ENCODE measurements around the gene PITPNC1.
"Not testable (repeated sequence)": the region's sequence is repeated elsewhere in the genome, so short reads cannot be mapped to it uniquely, and the experiment has no call there.

Gene PITPNC1

GRCh38 chr17:67573987-67574657, 197.0 kb downstream of the PITPNC1 start:
- TF ChIP-seq CTCF (IDR thresholded peaks at IDR 0.05; ENCODE audit: low read depth, low read length): no peak
- no peak overlapping the region for H3K4me3 ChIP-seq (replicated peaks in 1 of 2; ENCODE audit: low read depth in 2 of 2, low read length in 2 of 2)
- no peak for DNase-seq (ENCODE audit: low read depth in 2 of 2)

- no peak overlapping the region for H3K4me3 ChIP-seq (replicated peaks in 1 of 2; ENCODE audit: low read depth in 2 of 2, low read length in 2 of 2)
- TF ChIP-seq CTCF (IDR thresholded peaks at IDR 0.05; ENCODE audit: low read depth, low read length): no peak
- no peak for DNase-seq (ENCODE audit: low read depth in 2 of 2)
Observed at GRCh38 chr17:67574658-67575293, 197.7 kb downstream of the PITPNC1 start.

GRCh38 chr17:67575325-67575724, 198.2 kb downstream of the PITPNC1 start:
- H3K4me3 ChIP-seq (replicated peaks in 1 of 2; ENCODE audit: low read depth in 2 of 2, low read length in 2 of 2): no peak overlapping the region
- no peak for DNase-seq (ENCODE audit: low read depth in 2 of 2)
- TF ChIP-seq CTCF (IDR thresholded peaks at IDR 0.05; ENCODE audit: low read depth, low read length): no peak

DNA sequence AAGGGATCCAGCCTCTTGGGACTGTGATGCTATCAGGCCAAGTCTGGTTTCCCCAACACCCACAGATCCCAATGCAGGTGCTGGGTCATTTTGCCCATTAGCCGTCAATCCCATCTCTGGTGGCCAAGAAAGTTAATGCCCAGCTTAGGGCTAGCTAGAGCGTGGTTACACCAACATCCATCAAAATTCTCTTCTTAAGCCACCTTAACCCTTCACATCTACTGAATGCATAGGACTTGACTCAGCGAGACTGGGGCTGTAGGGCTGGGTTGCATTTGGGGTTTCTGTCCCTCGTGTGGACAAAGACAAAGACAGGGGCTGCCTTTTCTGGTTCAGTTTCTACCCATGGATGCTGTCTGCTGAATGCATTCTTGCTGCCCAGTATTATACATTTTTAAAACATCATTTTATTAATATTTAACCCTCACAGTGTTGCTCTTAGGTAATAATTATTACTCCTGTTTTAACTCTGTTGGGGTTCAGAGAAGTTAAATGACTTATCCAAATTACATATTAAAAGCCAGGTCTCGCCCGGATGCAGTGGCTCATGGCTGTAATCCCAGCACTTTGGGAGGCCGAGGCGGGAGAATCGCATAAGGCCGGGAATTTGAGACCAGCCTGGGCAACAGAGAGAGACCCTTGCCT, 199.5 kb downstream of the PITPNC1 start:
- DNase-seq (ENCODE audit: low read depth in 2 of 2): no peak
- TF ChIP-seq CTCF (IDR thresholded peaks at IDR 0.05; ENCODE audit: low read depth, low read length): no peak
- no peak overlapping the region for H3K4me3 ChIP-seq (replicated peaks in 1 of 2; ENCODE audit: low read depth in 2 of 2, low read length in 2 of 2)

GRCh38 chr17:67577429-67578141, 200.5 kb downstream of the PITPNC1 start:
- TF ChIP-seq CTCF (IDR thresholded peaks at IDR 0.05; ENCODE audit: low read depth, low read length): no peak
- no peak overlapping the region for H3K4me3 ChIP-seq (replicated peaks in 1 of 2; ENCODE audit: low read depth in 2 of 2, low read length in 2 of 2)
- no peak for DNase-seq (ENCODE audit: low read depth in 2 of 2)

- DNase-seq (ENCODE audit: low read depth in 2 of 2): no peak
- TF ChIP-seq CTCF (IDR thresholded peaks at IDR 0.05; ENCODE audit: low read depth, low read length): no peak
- no peak overlapping the region for H3K4me3 ChIP-seq (replicated peaks in 1 of 2; ENCODE audit: low read depth in 2 of 2, low read length in 2 of 2)
Observed at GRCh38 chr17:67578142-67578457, 201.0 kb downstream of the PITPNC1 start.

- DNase-seq (ENCODE audit: low read depth in 2 of 2); H3K4me3 ChIP-seq (replicated peaks in 1 of 2; ENCODE audit: low read depth in 2 of 2, low read length in 2 of 2): not testable (repeated sequence)
Observed at GRCh38 chr17:67578679-67579405, 201.8 kb downstream of the PITPNC1 start.

Data from cardiac fibroblast (primary cell).